B cell (primary cell): ENCODE measurements around the gene ARHGAP15. TPM values are rescaled to one million over a fixed set of nuclear protein-coding genes. Genes with fewer than 3 reads are reported as not detected.

Experiments
- ATAC-seq: fragments of 200-7000 bp; cut with Tn5 transposase; one replicate; pipeline ENCODE4 v1.10.0; 2021; ENCODE audit warnings: low read depth, mild to moderate bottlenecking, moderate number of reproducible peaks, moderate library complexity
- CTCF ChIA-PET: fragments of 350-600 bp; sonication (Branson Sonifier 250); formaldehyde crosslinking; loops from one replicate; lab custom pipeline; 2021; ENCODE audit warnings: antibody characterized with exemption, inconsistent platforms; lab: Charles Lee
- POLR2A ChIA-PET: fragments of 350-600 bp; sonication (Branson Sonifier 250); formaldehyde crosslinking; loops from one replicate; lab custom pipeline; 2021; ENCODE audit warnings: antibody characterized with exemption; lab: Charles Lee
- DNase-seq: peaks from one replicate; pipeline ENCODE4 v3.0.0; 2013
- H2AFZ ChIP-seq: 2 replicates; pipeline ENCODE4 v1.6.1; 2012; ENCODE audit warnings: mild to moderate bottlenecking, low read depth, low read length; ENCODE audit not compliant: insufficient read depth, poor library complexity, severe bottlenecking
- H3K27ac ChIP-seq, 2 donors: 1 replicate in 1 of 2; 2 replicates in 1 of 2; pipeline ENCODE4 v1.5.1; 2012 to 2013; ENCODE audit warnings: low read length in 2 of 2, mild to moderate bottlenecking in 2 of 2, moderate library complexity in 1 of 2
- H3K27me3 ChIP-seq, 4 experiments: fragments of 200-600 bp in 1 of 4; sonication (generic) in 1 of 4; replicated peaks in 1 of 4; 1 replicate in 2 of 4; 2 replicates in 2 of 4; pipeline versions ENCODE4 v1.6.1 to v1.7.0; 2013 to 2016; ENCODE audit warnings: low read length in 3 of 4, mild to moderate bottlenecking in 2 of 4, mixed read lengths in 1 of 4, moderate library complexity in 1 of 4; ENCODE audit not compliant: insufficient read depth in 4 of 4, control insufficient read depth in 3 of 4; ENCODE audit errors: control extremely low read depth in 1 of 4
- H3K36me3 ChIP-seq, 2 experiments: replicated peaks in 1 of 2; 1 replicate in 1 of 2; 2 replicates in 1 of 2; pipeline versions ENCODE4 v1.6.1 to v1.7.1; 2013; ENCODE audit warnings: low read length in 1 of 2; ENCODE audit not compliant: insufficient read depth in 2 of 2, control insufficient read depth in 1 of 2; ENCODE audit errors: control extremely low read depth in 1 of 2, extremely low read depth in 1 of 2
- H3K4me1 ChIP-seq, 2 donors: fragments of 200-600 bp in 1 of 2; sonication (generic) in 1 of 2; 1 replicate in 1 of 2; 2 replicates in 1 of 2; pipeline versions ENCODE4 v1.5.1 to v1.6.1; 2013 to 2017; ENCODE audit warnings: low read length in 2 of 2; ENCODE audit not compliant: control insufficient read depth in 2 of 2, insufficient read depth in 2 of 2
- H3K4me2 ChIP-seq: replicated peaks from 2 replicates; pipeline ENCODE3; 2012; ENCODE audit warnings: mild to moderate bottlenecking, low read depth, low read length; ENCODE audit not compliant: poor library complexity, severe bottlenecking
- H3K4me3 ChIP-seq, 5 experiments: fragments of 200-600 bp in 1 of 5; sonication (generic) in 1 of 5; 1 replicate in 3 of 5; 2 replicates in 2 of 5; pipeline versions ENCODE4 v1.5.1 to v1.7.0; 2011 to 2016; ENCODE audit warnings: low read length in 4 of 5, mild to moderate bottlenecking in 4 of 5, low read depth in 2 of 5, control low read depth in 1 of 5, moderate library complexity in 1 of 5; ENCODE audit not compliant: insufficient read depth in 1 of 5; ENCODE audit errors: control extremely low read depth in 1 of 5, extremely low read depth in 1 of 5
- H3K79me2 ChIP-seq: fragments of 200-600 bp; sonication (generic); one replicate; pipeline ENCODE4 v1.6.0; 2016; ENCODE audit warnings: low read length; ENCODE audit not compliant: control insufficient read depth, insufficient read depth
- H3K9ac ChIP-seq: fragments of 200-600 bp; sonication (generic); 2 replicates; pipeline ENCODE4 v1.6.1; 2017; ENCODE audit warnings: mild to moderate bottlenecking, low read length, moderate library complexity
- H3K9me3 ChIP-seq, 3 donors: one replicate each; pipeline versions ENCODE4 v1.6.1 to v1.7.1; 2013; ENCODE audit warnings: low read length in 2 of 3; ENCODE audit not compliant: control insufficient read depth in 2 of 3, insufficient read depth in 1 of 3; ENCODE audit errors: control extremely low read depth in 1 of 3
- H4K20me1 ChIP-seq: 2 replicates; pipeline ENCODE4 v1.6.0; 2012; ENCODE audit warnings: mild to moderate bottlenecking, low read length; ENCODE audit not compliant: insufficient read depth, control insufficient read depth, poor library complexity, severe bottlenecking
- H3K27ac Mint-ChIP-seq: one replicate; pipeline ENCODE4 v1.8.0; 2021; ENCODE audit warnings: mixed read lengths
- H3K27me3 Mint-ChIP-seq: one replicate; pipeline ENCODE4 v1.8.0; 2021; ENCODE audit warnings: mixed read lengths
- H3K4me1 Mint-ChIP-seq: one replicate; pipeline ENCODE4 v1.8.0; 2021; ENCODE audit warnings: mixed read lengths
- H3K4me3 Mint-ChIP-seq: one replicate; pipeline ENCODE4 v1.8.0; 2021; ENCODE audit warnings: mixed read lengths
- H3K9me3 Mint-ChIP-seq: one replicate; pipeline ENCODE4 v1.8.0; 2022; ENCODE audit warnings: mixed read lengths; ENCODE audit not compliant: insufficient read depth
- EZH2 ChIP-seq: IDR thresholded peaks from 2 replicates; pipeline ENCODE4 v1.6.1; 2012; ENCODE audit warnings: borderline replicate concordance, low read depth, mild to moderate bottlenecking, moderate library complexity, low read length; ENCODE audit not compliant: insufficient read depth, poor library complexity, severe bottlenecking
- WGBS: methylation state at CpG from one replicate; pipeline ENCODE4 v1.1.5; 2013; ENCODE audit warnings: missing lambda C conversion rate; ENCODE audit not compliant: insufficient coverage; 5-methylcytosine and 5-hydroxymethylcytosine counted together
- intact Hi-C: fragments of 100-400 bp; cut with micrococcal nuclease; formaldehyde crosslinking; loops from one replicate; pipeline ENCODE4 v1.10.0; 2022
- polyA plus RNA-seq: library from polyadenylated mRNA; depleted of rRNA; stranded (reverse); fragments of >200 nt; gene quantifications from 2 replicates; pipeline ENCODE4 v1.2.3, GENCODE V29; 2012
- total RNA-seq, 2 donors: library from RNA; stranded (reverse); fragments of 120-200 nt in 1 of 2; gene quantifications; 1 replicate in 1 of 2; 2 replicates in 1 of 2; pipeline versions ENCODE4 v1.2.3 to v1.2.4, GENCODE V29; 2013 to 2022
- TF ChIP-seq, protein P1 (sequence below): fragments of 200-600 bp; IDR thresholded peaks from one replicate; pipeline ENCODE4 v1.8.0; 2022; ENCODE audit warnings: antibody characterized with exemption, mild to moderate bottlenecking

Gene ARHGAP15
- total and polyA plus RNA-seq, 2 donors (not counting 1 experiment from before 2014, with no cell fraction given), result 58.6 to 187 TPM

DNA sequence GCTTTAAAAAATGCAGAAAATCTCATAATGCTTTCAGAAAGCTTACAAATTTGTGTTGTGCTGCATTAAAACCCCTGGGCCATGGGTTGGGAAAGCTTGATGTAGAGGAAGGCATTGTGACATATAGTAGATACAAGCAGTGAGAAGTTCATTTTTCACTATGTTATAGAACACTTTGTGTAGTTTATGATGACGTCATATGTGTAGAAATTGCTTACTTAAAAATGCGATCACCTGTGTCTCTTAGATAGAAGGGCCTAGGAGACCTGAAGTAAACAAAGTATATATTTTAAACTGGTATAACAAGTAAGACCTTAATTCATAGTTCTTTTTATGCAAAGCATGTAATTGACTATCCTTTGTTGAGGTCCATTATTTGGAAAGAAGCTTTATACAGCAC lies 393.5 kb downstream of the ARHGAP15 start:
- Histone ChIP-seq H3K4me2 (no peak overlapping the region), H3K36me3 (peaks cover 20 to 48% of the 10 kb centered on the region in 2 experiments), H3K27ac (no peak overlapping the region), H3K27me3 (no peaks in the 10 kb centered on the region), H3K4me1 (no peaks in the 10 kb centered on the region), H3K79me2 (no peaks in the 10 kb centered on the region), H4K20me1 (no peaks in the 10 kb centered on the region), H3K9ac (no peak overlapping the region), H3K4me3 (no peak overlapping the region), H3K9me3 (no peaks in the 10 kb centered on the region), H2AFZ (no peak overlapping the region)
- no peak overlapping the region for H3K27ac Mint-ChIP-seq
- H3K27me3 Mint-ChIP-seq, result no peaks in the 10 kb centered on the region
- ChIA-PET CTCF (no interaction called here), POLR2A (no interaction called here)
- DNase-seq (no peak), ATAC-seq (no peak)
- H3K4me1 Mint-ChIP-seq, result peaks cover 11% of the 10 kb centered on the region
- no peaks in the 10 kb centered on the region for H3K9me3 Mint-ChIP-seq
- intact Hi-C loops, result no loop called here
- H3K4me3 Mint-ChIP-seq, result no peak overlapping the region
- TF ChIP-seq, protein P1, sequence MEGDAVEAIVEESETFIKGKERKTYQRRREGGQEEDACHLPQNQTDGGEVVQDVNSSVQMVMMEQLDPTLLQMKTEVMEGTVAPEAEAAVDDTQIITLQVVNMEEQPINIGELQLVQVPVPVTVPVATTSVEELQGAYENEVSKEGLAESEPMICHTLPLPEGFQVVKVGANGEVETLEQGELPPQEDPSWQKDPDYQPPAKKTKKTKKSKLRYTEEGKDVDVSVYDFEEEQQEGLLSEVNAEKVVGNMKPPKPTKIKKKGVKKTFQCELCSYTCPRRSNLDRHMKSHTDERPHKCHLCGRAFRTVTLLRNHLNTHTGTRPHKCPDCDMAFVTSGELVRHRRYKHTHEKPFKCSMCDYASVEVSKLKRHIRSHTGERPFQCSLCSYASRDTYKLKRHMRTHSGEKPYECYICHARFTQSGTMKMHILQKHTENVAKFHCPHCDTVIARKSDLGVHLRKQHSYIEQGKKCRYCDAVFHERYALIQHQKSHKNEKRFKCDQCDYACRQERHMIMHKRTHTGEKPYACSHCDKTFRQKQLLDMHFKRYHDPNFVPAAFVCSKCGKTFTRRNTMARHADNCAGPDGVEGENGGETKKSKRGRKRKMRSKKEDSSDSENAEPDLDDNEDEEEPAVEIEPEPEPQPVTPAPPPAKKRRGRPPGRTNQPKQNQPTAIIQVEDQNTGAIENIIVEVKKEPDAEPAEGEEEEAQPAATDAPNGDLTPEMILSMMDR, result no peak
- TF ChIP-seq EZH2, result no peak
- no CpG with 5 or more reads among the region's 2 CpGs for WGBS

DNA sequence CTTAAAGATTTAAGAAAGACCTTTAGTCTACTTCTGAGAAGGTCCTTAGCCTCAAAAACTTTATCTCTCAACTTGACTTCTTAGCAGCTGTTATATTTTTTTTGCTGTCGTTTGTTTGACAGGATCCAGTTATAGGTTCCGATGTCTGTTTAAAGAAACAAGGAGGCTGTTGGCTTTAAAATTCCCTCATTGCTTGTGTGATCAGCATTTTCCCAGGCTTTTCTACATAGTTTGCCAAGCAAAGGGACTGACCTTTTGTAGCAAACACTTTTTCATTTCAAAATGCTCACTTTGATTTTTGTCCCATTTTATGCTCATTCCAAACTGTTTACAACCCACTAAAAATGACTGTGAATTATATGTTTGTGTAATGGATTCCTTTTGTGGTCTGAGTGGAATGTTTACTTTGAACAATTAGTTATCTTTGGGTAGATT lies 394.9 kb downstream of the ARHGAP15 start:
- H3K27ac Mint-ChIP-seq, result no peak overlapping the region
- H3K4me1 Mint-ChIP-seq, result peaks cover 22% of the 10 kb centered on the region
- H3K4me2 ChIP-seq, result no peak overlapping the region
- H3K36me3 ChIP-seq, result peaks cover 11 to 43% of the 10 kb centered on the region in 2 experiments
- no peaks in the 10 kb centered on the region for H4K20me1 ChIP-seq
- no peaks in the 10 kb centered on the region for H3K27me3 ChIP-seq
- H3K9me3 ChIP-seq, result no peaks in the 10 kb centered on the region
- no peak for DNase-seq
- H3K4me3 ChIP-seq, result no peak overlapping the region
- POLR2A ChIA-PET, result no interaction called here
- no peaks in the 10 kb centered on the region for H3K79me2 ChIP-seq
- H3K27ac ChIP-seq, result no peak overlapping the region
- no peak overlapping the region for H3K9ac ChIP-seq
- no peaks in the 10 kb centered on the region for H3K27me3 Mint-ChIP-seq
- H3K4me1 ChIP-seq, result no peaks in the 10 kb centered on the region
- intact Hi-C loops, result no loop called here
- no peak for TF ChIP-seq EZH2
- TF ChIP-seq, protein P1, result no peak
- no peak overlapping the region for H2AFZ ChIP-seq
- no CpG with 5 or more reads among the region's 2 CpGs for WGBS
- CTCF ChIA-PET, result no interaction called here
- H3K9me3 Mint-ChIP-seq, result no peaks in the 10 kb centered on the region
- no peak for ATAC-seq
- no peak overlapping the region for H3K4me3 Mint-ChIP-seq
